GM23248 (cell line): ENCODE measurements around the gene HS6ST1.

Experiments
- EZH2 ChIP-seq: fragments of 200-600 bp; sonication (generic); IDR thresholded peaks from 2 replicates; pipeline ENCODE4 v1.6.1; 2018; ENCODE audit warnings: antibody characterized with exemption, mild to moderate bottlenecking; ENCODE audit not compliant: insufficient read depth, poor library complexity, severe bottlenecking
- EZH2phosphoT487 ChIP-seq: fragments of 200-600 bp; sonication (generic); IDR thresholded peaks from 2 replicates; pipeline ENCODE4 v1.6.1; 2018; ENCODE audit warnings: antibody characterized with exemption, moderate library complexity, mild to moderate bottlenecking, low read depth; ENCODE audit not compliant: insufficient read depth

- TF ChIP-seq EZH2 (no peak), EZH2phosphoT487 (no peak)
Measured at GRCh38 chr2:128305555-128306080, 13.1 kb downstream of the HS6ST1 start.
